ENCODE data around the gene SELENON. TPM values are rescaled to one million over a fixed set of nuclear protein-coding genes. Genes with fewer than 3 reads are reported as not detected.

The SELENON gene
- polyA plus RNA-seq, 1 of the 3 experiments (the other 2 are of a cell fraction) = 56.2 TPM

GRCh38 chr1:25796811-25797458 is 3.1 kb upstream of the SELENON start:
- no peak overlapping the region for H2AFZ ChIP-seq (ENCODE audit: low read depth)
- CTCF ChIA-PET = interaction anchor here (0.7 to 3.6 kb wide), 18 partner anchors 9 to 224 kb away, joined by 3 to 26 read pairs (median 4); partner anchors contain the start of gene MAN1C1

More at GRCh38 chr1:25796811-25797458, 3.1 kb upstream of the SELENON start:
- H3K36me3 ChIP-seq (replicated peaks in 1 of 2; ENCODE audit: control insufficient read depth in 1 of 2, insufficient read depth in 2 of 2, low read length in 1 of 2) = no peaks in the 10 kb centered on the region
- H3F3A ChIP-seq (replicated peaks; ENCODE audit: insufficient read depth) = no peaks in the 10 kb centered on the region
- H3K4me1 ChIP-seq (ENCODE audit: control insufficient read depth in 1 of 2, insufficient read depth in 2 of 2, low read depth in 1 of 2, low read length in 1 of 2) = peaks cover 0 to 27% of the 10 kb centered on the region in 2 experiments; a peak in 2 of 4 replicates
- no peak overlapping the region for H3K9ac ChIP-seq
- H4K20me1 ChIP-seq (ENCODE audit: insufficient read depth) = no peaks in the 10 kb centered on the region
- H3K4me2 ChIP-seq = no peak overlapping the region
- peaks cover 17% of the 10 kb centered on the region; the same call in 1 of the 2 replicates for H3K79me2 ChIP-seq (ENCODE audit: insufficient read depth)
- no peak overlapping the region for H3K27ac ChIP-seq (ENCODE audit: low read depth in 2 of 2, low read length in 1 of 2)
- DNase-seq = peak; percentile 71
- no peaks in the 10 kb centered on the region for H3K9me2 ChIP-seq
- 48% methylated on average over 18 of the region's 19 CpGs for WGBS (ENCODE audit: low lambda C conversion rate)
- peak overlapping the region in 1 of 2 experiments; percentile 26; a peak in 1 of 4 replicates for H3K4me3 ChIP-seq (ENCODE audit: low read depth in 2 of 2, low read length in 1 of 2)
- H3K9me3 ChIP-seq = no peaks in the 10 kb centered on the region
- H3K27me3 ChIP-seq (ENCODE audit: insufficient read depth) = no peaks in the 10 kb centered on the region
- POLR2A ChIA-PET = no interaction called here
- no peak for TF ChIP-seq MEF2A (IDR thresholded peaks at IDR 0.05; ENCODE audit: borderline replicate concordance, low read depth)
- no peak for TF ChIP-seq PBX3 (IDR thresholded peaks at IDR 0.05)
- TF ChIP-seq CTCF (IDR thresholded peaks at IDR 0.05) = peak; percentile 78
- no peak for TF ChIP-seq RFX5 (IDR thresholded peaks at IDR 0.05; ENCODE audit: low read length)
- TF ChIP-seq FOXJ3 (CRISPR knock-in tag; IDR thresholded peaks at IDR 0.05) = no peak
- no peak for TF ChIP-seq NFIC (IDR thresholded peaks at IDR 0.05; ENCODE audit: borderline replicate concordance)
- no peak for TF ChIP-seq GABPA (IDR thresholded peaks at IDR 0.05; ENCODE audit: low read depth)
- no peak for TF ChIP-seq MAX (IDR thresholded peaks at IDR 0.05; ENCODE audit: low read depth)
- no peak for TF ChIP-seq EZH2phosphoT487 (IDR thresholded peaks at IDR 0.05; ENCODE audit: borderline replicate concordance, low read depth)
- TF ChIP-seq RXRA (IDR thresholded peaks at IDR 0.05; ENCODE audit: borderline replicate concordance, low read depth) = no peak
- peak; percentile 63 for TF ChIP-seq SMC3 (IDR thresholded peaks at IDR 0.05; ENCODE audit: low read depth, low read length)
- TF ChIP-seq RAD21 (IDR thresholded peaks at IDR 0.05; ENCODE audit: low read length) = peak; percentile 74

Measured in SK-N-SH (cell line).